ENCODE measurements around the gene FAM98B.
A peak's percentile ranks its signal among the peaks of the same experiment; 100 is the strongest.

FAM98B gene

DNA sequence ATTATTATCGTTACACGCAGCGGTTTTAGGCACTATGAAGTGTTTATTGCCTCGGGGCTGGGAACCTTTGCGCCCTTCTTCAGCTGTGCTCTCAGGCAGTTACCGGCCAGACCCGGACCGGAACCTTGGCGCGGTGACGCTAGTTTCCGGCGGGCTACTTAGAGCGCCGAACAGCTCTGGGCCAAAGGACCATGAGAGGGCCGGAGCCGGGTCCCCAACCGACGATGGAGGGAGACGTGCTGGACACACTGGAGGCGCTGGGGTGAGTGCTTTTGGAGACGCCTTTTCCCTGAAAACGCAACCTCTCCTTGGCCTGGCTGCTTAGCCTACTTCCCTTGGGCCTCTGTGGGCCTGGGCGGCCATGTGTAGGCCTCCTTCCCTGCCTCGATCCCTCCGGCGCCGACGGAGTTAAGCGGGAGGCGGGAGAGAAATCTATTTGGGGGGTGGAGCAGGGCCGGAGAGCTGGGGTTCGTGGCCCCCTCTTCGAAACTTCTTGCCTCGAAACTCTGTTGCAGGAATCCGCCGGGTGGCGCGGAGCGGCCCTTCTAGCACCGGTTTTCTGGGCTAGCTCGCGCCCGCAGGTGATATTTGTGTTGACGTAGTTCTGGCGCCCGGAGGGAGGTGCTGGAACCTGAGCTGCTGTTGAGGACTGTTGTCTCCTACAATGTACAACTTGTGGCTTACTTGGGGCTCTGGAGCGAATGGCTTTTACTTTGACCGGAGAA is at the start of gene FAM98B:
Gene FAM98B (plus strand): TSS at position 157 of the 725 bp plus-strand sequence. CDS start 35 bp downstream, at position 192.
- peak within 1 kb of the TSS; percentile 89 for H3K27ac ChIP-seq (ENCODE audit: low read depth, low read length)
- H3K9ac ChIP-seq (ENCODE audit: low read depth in 1 of 2, low read length in 2 of 2) = peak within 1 kb of the TSS; percentile 84 to 87
- H3K4me3 ChIP-seq (ENCODE audit: low read depth in 1 of 2, low read length in 2 of 2) = peak within 1 kb of the TSS; percentile 68 to 99
- peaks cover 0 to 2% of the 10 kb centered on the region in 2 donors for H3K36me3 ChIP-seq (ENCODE audit: control insufficient read depth in 1 of 2, insufficient read depth in 2 of 2, low read length in 2 of 2)
- H3K4me1 ChIP-seq (ENCODE audit: control insufficient read depth in 1 of 2, insufficient read depth in 2 of 2, low read length in 2 of 2) = peaks cover 9 to 17% of the 10 kb centered on the region in 2 donors
- no peaks in the 10 kb centered on the region for H3K9me3 ChIP-seq (ENCODE audit: control insufficient read depth in 1 of 2, low read length in 2 of 2)
- H3K27me3 ChIP-seq (ENCODE audit: control insufficient read depth in 1 of 2, insufficient read depth in 2 of 2, low read length in 2 of 2) = no peaks in the 10 kb centered on the region

DNA sequence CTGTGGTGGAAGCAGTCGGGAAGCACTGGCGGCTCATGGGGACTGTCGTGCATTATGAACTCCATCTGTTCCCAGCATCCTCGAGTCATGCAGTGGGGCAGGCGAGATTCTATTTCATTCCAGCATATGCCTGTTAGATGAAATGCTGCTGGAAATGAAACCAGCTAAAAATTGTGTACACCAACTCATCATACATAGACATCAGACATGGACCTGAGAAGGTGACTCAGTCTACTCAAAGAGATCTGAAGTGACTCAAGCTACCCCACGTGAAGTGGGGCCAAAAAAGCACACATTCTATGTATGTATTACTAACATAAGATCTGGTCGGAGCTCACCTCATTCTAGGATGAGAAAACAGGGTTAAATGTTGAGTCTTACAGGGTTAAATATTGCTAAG is 47.5 kb upstream of the FAM98B start:
- no peak overlapping the region for H3K27ac ChIP-seq (ENCODE audit: low read depth, low read length)
- H3K9ac ChIP-seq (ENCODE audit: low read depth in 1 of 2, low read length in 2 of 2) = no peak overlapping the region
- H3K4me3 ChIP-seq (ENCODE audit: low read depth in 1 of 2, low read length in 2 of 2) = no peak overlapping the region
- no peaks in the 10 kb centered on the region for H3K9me3 ChIP-seq (ENCODE audit: control insufficient read depth in 1 of 2, low read length in 2 of 2)
- H3K4me1 ChIP-seq (ENCODE audit: control insufficient read depth in 1 of 2, insufficient read depth in 2 of 2, low read length in 2 of 2) = no peaks in the 10 kb centered on the region
- H3K27me3 ChIP-seq (ENCODE audit: control insufficient read depth in 1 of 2, insufficient read depth in 2 of 2, low read length in 2 of 2) = no peaks in the 10 kb centered on the region
- H3K36me3 ChIP-seq (ENCODE audit: control insufficient read depth in 1 of 2, insufficient read depth in 2 of 2, low read length in 2 of 2) = no peaks in the 10 kb centered on the region

DNA sequence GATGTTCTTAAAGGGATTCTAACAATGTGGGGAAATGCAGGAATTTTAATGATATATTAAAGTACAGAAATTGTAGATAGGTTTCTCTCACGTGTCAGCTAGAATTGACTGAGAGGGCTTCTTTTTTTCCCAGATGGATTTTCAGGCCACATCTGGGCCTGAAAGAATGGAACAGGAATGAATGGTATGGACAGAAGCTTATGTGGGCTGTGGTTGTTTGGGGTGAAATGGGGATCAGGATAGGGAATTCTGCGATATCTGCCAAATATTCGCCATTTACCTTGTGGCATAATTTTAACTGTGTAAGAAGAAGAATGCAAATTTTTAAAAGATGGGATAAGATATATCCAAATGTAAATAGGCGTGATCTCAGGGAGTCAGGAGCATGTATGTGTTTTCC is 45.4 kb upstream of the FAM98B start:
- Histone ChIP-seq H3K9ac (ENCODE audit: low read depth in 1 of 2, low read length in 2 of 2) (no peak overlapping the region), H3K27me3 (ENCODE audit: control insufficient read depth in 1 of 2, insufficient read depth in 2 of 2, low read length in 2 of 2) (no peaks in the 10 kb centered on the region), H3K27ac (ENCODE audit: low read depth, low read length) (no peak overlapping the region), H3K9me3 (ENCODE audit: control insufficient read depth in 1 of 2, low read length in 2 of 2) (no peaks in the 10 kb centered on the region), H3K36me3 (ENCODE audit: control insufficient read depth in 1 of 2, insufficient read depth in 2 of 2, low read length in 2 of 2) (no peaks in the 10 kb centered on the region), H3K4me3 (ENCODE audit: low read depth in 1 of 2, low read length in 2 of 2) (no peak overlapping the region), H3K4me1 (ENCODE audit: control insufficient read depth in 1 of 2, insufficient read depth in 2 of 2, low read length in 2 of 2) (no peaks in the 10 kb centered on the region)

- Histone ChIP-seq H3K9ac (ENCODE audit: low read depth in 1 of 2, low read length in 2 of 2) (no peak overlapping the region), H3K9me3 (ENCODE audit: control insufficient read depth in 1 of 2, low read length in 2 of 2) (no peaks in the 10 kb centered on the region), H3K4me1 (ENCODE audit: control insufficient read depth in 1 of 2, insufficient read depth in 2 of 2, low read length in 2 of 2) (no peaks in the 10 kb centered on the region), H3K4me3 (ENCODE audit: low read depth in 1 of 2, low read length in 2 of 2) (no peak overlapping the region), H3K27ac (ENCODE audit: low read depth, low read length) (no peak overlapping the region), H3K27me3 (ENCODE audit: control insufficient read depth in 1 of 2, insufficient read depth in 2 of 2, low read length in 2 of 2) (no peaks in the 10 kb centered on the region), H3K36me3 (ENCODE audit: control insufficient read depth in 1 of 2, insufficient read depth in 2 of 2, low read length in 2 of 2) (no peaks in the 10 kb centered on the region)
Observed at GRCh38 chr15:38411902-38412301, 42.0 kb upstream of the FAM98B start.

- Histone ChIP-seq H3K4me1 (ENCODE audit: control insufficient read depth in 1 of 2, insufficient read depth in 2 of 2, low read length in 2 of 2) (no peaks in the 10 kb centered on the region), H3K36me3 (ENCODE audit: control insufficient read depth in 1 of 2, insufficient read depth in 2 of 2, low read length in 2 of 2) (no peaks in the 10 kb centered on the region), H3K9ac (ENCODE audit: low read depth in 1 of 2, low read length in 2 of 2) (no peak overlapping the region), H3K4me3 (ENCODE audit: low read depth in 1 of 2, low read length in 2 of 2) (no peak overlapping the region), H3K9me3 (ENCODE audit: control insufficient read depth in 1 of 2, low read length in 2 of 2) (no peaks in the 10 kb centered on the region), H3K27ac (ENCODE audit: low read depth, low read length) (no peak overlapping the region), H3K27me3 (ENCODE audit: control insufficient read depth in 1 of 2, insufficient read depth in 2 of 2, low read length in 2 of 2) (no peaks in the 10 kb centered on the region)
Observed at GRCh38 chr15:38412466-38412865, 41.5 kb upstream of the FAM98B start.

DNA sequence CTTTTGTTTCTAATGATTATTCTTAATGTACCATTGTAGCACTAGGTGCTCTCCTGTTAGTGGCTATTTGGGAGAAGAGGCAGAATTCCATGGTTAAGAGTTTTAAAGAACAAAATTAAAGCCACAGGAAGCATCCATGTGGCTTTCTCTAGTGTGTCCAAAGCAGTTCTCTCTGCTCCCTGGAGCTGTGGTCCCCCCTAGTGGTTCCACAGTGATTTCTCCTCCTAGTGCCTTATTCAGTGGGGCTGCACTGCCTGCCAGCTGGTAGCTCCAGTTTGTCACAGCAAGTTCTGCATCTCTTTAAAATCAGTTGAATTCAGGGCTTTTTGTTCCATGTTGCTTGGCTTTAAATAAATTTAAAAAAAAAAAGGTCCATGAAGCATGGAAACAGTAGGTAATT is 39.6 kb upstream of the FAM98B start:
- H3K4me3 ChIP-seq (ENCODE audit: low read depth in 1 of 2, low read length in 2 of 2) = no peak overlapping the region
- no peak overlapping the region for H3K9ac ChIP-seq (ENCODE audit: low read depth in 1 of 2, low read length in 2 of 2)
- no peaks in the 10 kb centered on the region for H3K36me3 ChIP-seq (ENCODE audit: control insufficient read depth in 1 of 2, insufficient read depth in 2 of 2, low read length in 2 of 2)
- H3K4me1 ChIP-seq (ENCODE audit: control insufficient read depth in 1 of 2, insufficient read depth in 2 of 2, low read length in 2 of 2) = no peaks in the 10 kb centered on the region
- H3K27me3 ChIP-seq (ENCODE audit: control insufficient read depth in 1 of 2, insufficient read depth in 2 of 2, low read length in 2 of 2) = no peaks in the 10 kb centered on the region
- no peaks in the 10 kb centered on the region for H3K9me3 ChIP-seq (ENCODE audit: control insufficient read depth in 1 of 2, low read length in 2 of 2)
- H3K27ac ChIP-seq (ENCODE audit: low read depth, low read length) = no peak overlapping the region

DNA sequence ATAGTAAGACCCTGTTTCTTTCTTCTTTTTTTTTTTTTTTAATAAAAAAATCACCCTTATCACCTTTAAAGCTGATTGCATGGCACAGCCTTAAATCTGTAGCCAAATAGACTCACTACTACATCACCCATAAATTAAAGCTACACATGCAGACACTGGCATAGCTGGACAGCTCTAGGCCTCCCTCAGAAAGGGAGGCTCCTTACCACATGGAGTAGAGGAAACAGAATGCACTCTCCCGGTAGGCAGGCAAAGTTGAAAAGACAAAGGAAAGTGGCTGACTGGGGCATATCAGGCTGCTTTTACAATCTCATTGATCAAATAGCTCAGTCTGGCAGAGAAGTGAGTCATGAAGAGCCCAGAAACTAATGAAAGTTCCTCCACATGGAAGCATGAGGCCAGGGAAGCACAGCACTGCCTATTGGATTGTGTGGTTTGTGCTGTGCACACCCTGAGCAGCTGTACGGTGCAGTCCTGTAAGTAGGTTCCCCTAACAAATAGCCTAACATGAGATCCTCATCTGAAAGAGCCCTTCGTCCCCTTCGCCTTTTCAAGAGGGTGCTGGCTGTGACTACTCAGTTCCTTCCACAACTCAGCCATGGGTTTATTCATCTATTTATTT is 32.7 kb upstream of the FAM98B start:
- H3K36me3 ChIP-seq (ENCODE audit: control insufficient read depth in 1 of 2, insufficient read depth in 2 of 2, low read length in 2 of 2) = no peaks in the 10 kb centered on the region
- no peaks in the 10 kb centered on the region for H3K4me1 ChIP-seq (ENCODE audit: control insufficient read depth in 1 of 2, insufficient read depth in 2 of 2, low read length in 2 of 2)
- H3K27me3 ChIP-seq (ENCODE audit: control insufficient read depth in 1 of 2, insufficient read depth in 2 of 2, low read length in 2 of 2) = no peaks in the 10 kb centered on the region
- no peak overlapping the region for H3K27ac ChIP-seq (ENCODE audit: low read depth, low read length)
- H3K9ac ChIP-seq (ENCODE audit: low read depth in 1 of 2, low read length in 2 of 2) = no peak overlapping the region
- no peak overlapping the region for H3K4me3 ChIP-seq (ENCODE audit: low read depth in 1 of 2, low read length in 2 of 2)
- H3K9me3 ChIP-seq (ENCODE audit: control insufficient read depth in 1 of 2, low read length in 2 of 2) = no peaks in the 10 kb centered on the region

DNA sequence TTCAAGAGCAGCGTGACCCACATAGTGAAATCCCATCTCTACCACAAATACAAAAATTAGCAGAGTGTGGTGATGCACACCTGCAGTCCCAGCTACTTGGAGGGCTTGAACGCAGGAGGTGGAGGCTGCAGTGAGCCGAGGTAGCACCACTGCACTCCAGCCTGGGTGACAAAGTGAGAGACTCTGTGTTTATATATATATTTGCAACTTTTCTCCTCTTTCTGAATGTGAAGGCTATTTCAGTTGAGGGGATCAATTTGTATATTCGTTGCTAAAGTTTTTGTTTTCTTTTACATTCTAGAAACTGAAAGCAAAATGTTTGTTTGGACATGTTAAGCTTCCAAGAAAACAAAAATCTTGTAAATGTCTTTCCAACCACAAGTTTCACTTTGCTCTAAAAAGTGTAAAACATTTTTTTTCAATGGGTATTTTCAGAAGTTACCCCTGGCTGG is 29.8 kb upstream of the FAM98B start:
- no peaks in the 10 kb centered on the region for H3K27me3 ChIP-seq (ENCODE audit: control insufficient read depth in 1 of 2, insufficient read depth in 2 of 2, low read length in 2 of 2)
- no peaks in the 10 kb centered on the region for H3K36me3 ChIP-seq (ENCODE audit: control insufficient read depth in 1 of 2, insufficient read depth in 2 of 2, low read length in 2 of 2)
- no peaks in the 10 kb centered on the region for H3K4me1 ChIP-seq (ENCODE audit: control insufficient read depth in 1 of 2, insufficient read depth in 2 of 2, low read length in 2 of 2)
- no peak overlapping the region for H3K27ac ChIP-seq (ENCODE audit: low read depth, low read length)
- H3K9ac ChIP-seq (ENCODE audit: low read depth in 1 of 2, low read length in 2 of 2) = no peak overlapping the region
- no peaks in the 10 kb centered on the region for H3K9me3 ChIP-seq (ENCODE audit: control insufficient read depth in 1 of 2, low read length in 2 of 2)
- H3K4me3 ChIP-seq (ENCODE audit: low read depth in 1 of 2, low read length in 2 of 2) = no peak overlapping the region

DNA sequence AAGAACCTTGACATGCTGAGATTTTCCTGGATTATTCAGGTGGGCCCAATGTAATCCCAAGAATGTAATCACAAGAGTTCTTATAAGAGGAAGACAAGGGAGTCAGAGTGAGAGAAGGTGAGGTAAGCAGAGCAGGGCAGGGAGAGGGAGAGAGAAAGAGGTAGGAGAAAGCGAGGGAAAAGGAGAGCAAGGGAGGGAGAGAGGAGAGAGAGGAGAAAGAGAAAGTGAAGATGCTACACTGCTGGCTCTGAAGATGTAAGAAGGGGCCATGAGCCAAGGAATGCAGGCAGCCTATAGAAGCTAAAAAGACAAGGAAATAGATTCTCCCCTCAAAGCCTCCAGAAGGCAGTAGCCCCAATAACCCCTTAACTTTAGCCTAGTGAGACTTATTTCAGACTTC is 28.7 kb upstream of the FAM98B start:
- H3K27me3 ChIP-seq (ENCODE audit: control insufficient read depth in 1 of 2, insufficient read depth in 2 of 2, low read length in 2 of 2) = no peaks in the 10 kb centered on the region
- H3K9me3 ChIP-seq (ENCODE audit: control insufficient read depth in 1 of 2, low read length in 2 of 2) = no peaks in the 10 kb centered on the region
- no peaks in the 10 kb centered on the region for H3K36me3 ChIP-seq (ENCODE audit: control insufficient read depth in 1 of 2, insufficient read depth in 2 of 2, low read length in 2 of 2)
- H3K4me1 ChIP-seq (ENCODE audit: control insufficient read depth in 1 of 2, insufficient read depth in 2 of 2, low read length in 2 of 2) = no peaks in the 10 kb centered on the region
- H3K27ac ChIP-seq (ENCODE audit: low read depth, low read length) = no peak overlapping the region
- no peak overlapping the region for H3K9ac ChIP-seq (ENCODE audit: low read depth in 1 of 2, low read length in 2 of 2)
- H3K4me3 ChIP-seq (ENCODE audit: low read depth in 1 of 2, low read length in 2 of 2) = no peak overlapping the region

- H3K9ac ChIP-seq (ENCODE audit: low read depth in 1 of 2, low read length in 2 of 2) = no peak overlapping the region
- H3K36me3 ChIP-seq (ENCODE audit: control insufficient read depth in 1 of 2, insufficient read depth in 2 of 2, low read length in 2 of 2) = no peaks in the 10 kb centered on the region
- H3K4me1 ChIP-seq (ENCODE audit: control insufficient read depth in 1 of 2, insufficient read depth in 2 of 2, low read length in 2 of 2) = no peaks in the 10 kb centered on the region
Observed at GRCh38 chr15:38427380-38427779, 26.5 kb upstream of the FAM98B start.

More at GRCh38 chr15:38427380-38427779, 26.5 kb upstream of the FAM98B start:
- Histone ChIP-seq H3K27ac (ENCODE audit: low read depth, low read length) (no peak overlapping the region), H3K9me3 (ENCODE audit: control insufficient read depth in 1 of 2, low read length in 2 of 2) (no peaks in the 10 kb centered on the region), H3K27me3 (ENCODE audit: control insufficient read depth in 1 of 2, insufficient read depth in 2 of 2, low read length in 2 of 2) (no peaks in the 10 kb centered on the region), H3K4me3 (ENCODE audit: low read depth in 1 of 2, low read length in 2 of 2) (no peak overlapping the region)
